Measurements from ENCODE around the gene CDH23.

CDH23 gene

GRCh38 chr10:71829896-71830295, 433.2 kb downstream of the CDH23 start:
- Histone ChIP-seq H3K27ac (no peak overlapping the region), H3K4me2 (no peak overlapping the region)

GRCh38 chr10:71830726-71831125, 434.0 kb downstream of the CDH23 start:
- H3K36me3 ChIP-seq (ENCODE audit: insufficient read depth): no peaks in the 10 kb centered on the region
- no peak overlapping the region for H2AFZ ChIP-seq (ENCODE audit: low read depth)
- TF ChIP-seq CTCF (conservative IDR thresholded peaks at IDR 0.05; ENCODE audit: low read depth, low read length): no peak
- no peak overlapping the region for H3K9ac ChIP-seq
- no peaks in the 10 kb centered on the region for H4K20me1 ChIP-seq (ENCODE audit: insufficient read depth)
- H3K4me1 ChIP-seq (ENCODE audit: low read depth, poor library complexity, severe bottlenecking): peaks cover 7% of the 10 kb centered on the region
- no peak overlapping the region for H3K4me2 ChIP-seq
- no peak overlapping the region for H3K27ac ChIP-seq
- no peaks in the 10 kb centered on the region for H3K79me2 ChIP-seq (ENCODE audit: insufficient read depth, low read depth)
- no peak overlapping the region for H3K4me3 ChIP-seq (IDR thresholded peaks at IDR 0.05; ENCODE audit: insufficient read depth, low read depth, low read length)
- no peaks in the 10 kb centered on the region for H3K27me3 ChIP-seq (ENCODE audit: insufficient read depth, low read depth)

More at GRCh38 chr10:71829896-71830295, 433.2 kb downstream of the CDH23 start:
- no peak overlapping the region for H3K4me3 ChIP-seq (IDR thresholded peaks at IDR 0.05; ENCODE audit: insufficient read depth, low read depth, low read length)
- no peaks in the 10 kb centered on the region for H4K20me1 ChIP-seq (ENCODE audit: insufficient read depth)
- no peaks in the 10 kb centered on the region for H3K36me3 ChIP-seq (ENCODE audit: insufficient read depth)
- no peak overlapping the region for H3K9ac ChIP-seq
- no peak overlapping the region for H2AFZ ChIP-seq (ENCODE audit: low read depth)
- H3K79me2 ChIP-seq (ENCODE audit: insufficient read depth, low read depth): no peaks in the 10 kb centered on the region
- no peak for TF ChIP-seq CTCF (conservative IDR thresholded peaks at IDR 0.05; ENCODE audit: low read depth, low read length)
- no peaks in the 10 kb centered on the region for H3K27me3 ChIP-seq (ENCODE audit: insufficient read depth, low read depth)
- H3K4me1 ChIP-seq (ENCODE audit: low read depth, poor library complexity, severe bottlenecking): peaks cover 7% of the 10 kb centered on the region

GRCh38 chr10:71831646-71832552, 435.2 kb downstream of the CDH23 start:
- Histone ChIP-seq H2AFZ (ENCODE audit: low read depth) (no peak overlapping the region), H3K4me1 (ENCODE audit: low read depth, poor library complexity, severe bottlenecking) (peaks cover 7% of the 10 kb centered on the region), H3K79me2 (ENCODE audit: insufficient read depth, low read depth) (no peaks in the 10 kb centered on the region), H4K20me1 (ENCODE audit: insufficient read depth) (no peaks in the 10 kb centered on the region), H3K9ac (no peak overlapping the region), H3K36me3 (ENCODE audit: insufficient read depth) (no peaks in the 10 kb centered on the region), H3K27me3 (ENCODE audit: insufficient read depth, low read depth) (no peaks in the 10 kb centered on the region), H3K4me2 (no peak overlapping the region), H3K27ac (no peak overlapping the region), H3K4me3 (IDR thresholded peaks at IDR 0.05; ENCODE audit: insufficient read depth, low read depth, low read length) (no peak overlapping the region)
- no peak for TF ChIP-seq CTCF (conservative IDR thresholded peaks at IDR 0.05; ENCODE audit: low read depth, low read length)

- Histone ChIP-seq H3K4me3 (IDR thresholded peaks at IDR 0.05; ENCODE audit: insufficient read depth, low read depth, low read length) (no peak overlapping the region), H3K36me3 (ENCODE audit: insufficient read depth) (no peaks in the 10 kb centered on the region), H3K27ac (no peak overlapping the region), H3K27me3 (ENCODE audit: insufficient read depth, low read depth) (no peaks in the 10 kb centered on the region), H3K4me1 (ENCODE audit: low read depth, poor library complexity, severe bottlenecking) (peaks cover 7% of the 10 kb centered on the region), H3K79me2 (ENCODE audit: insufficient read depth, low read depth) (no peaks in the 10 kb centered on the region), H4K20me1 (ENCODE audit: insufficient read depth) (no peaks in the 10 kb centered on the region), H3K4me2 (no peak overlapping the region), H3K9ac (no peak overlapping the region), H2AFZ (ENCODE audit: low read depth) (no peak overlapping the region)
- TF ChIP-seq CTCF (conservative IDR thresholded peaks at IDR 0.05; ENCODE audit: low read depth, low read length): no peak
These were observed 436.2 kb downstream of the CDH23 start for GRCh38 chr10:71832967-71833366.
